Loucy (cell line): ENCODE results near the gene DHX34.
A peak's percentile ranks its signal among the peaks of the same experiment; 100 is the strongest.

Experiments
- EZH2phosphoT487 ChIP-seq: fragments of 200-600 bp; IDR thresholded peaks from 2 replicates; pipeline ENCODE4 v1.6.1; 2018; ENCODE audit warnings: antibody characterized with exemption, mild to moderate bottlenecking, moderate library complexity, borderline replicate concordance
- TF ChIP-seq, protein P1 (sequence below): fragments of 200-600 bp; sonication (generic); conservative IDR thresholded peaks from 2 replicates; pipeline ENCODE4 v1.5.1; 2014; ENCODE audit warnings: mild to moderate bottlenecking, antibody characterized with exemption, low read length

DNA sequence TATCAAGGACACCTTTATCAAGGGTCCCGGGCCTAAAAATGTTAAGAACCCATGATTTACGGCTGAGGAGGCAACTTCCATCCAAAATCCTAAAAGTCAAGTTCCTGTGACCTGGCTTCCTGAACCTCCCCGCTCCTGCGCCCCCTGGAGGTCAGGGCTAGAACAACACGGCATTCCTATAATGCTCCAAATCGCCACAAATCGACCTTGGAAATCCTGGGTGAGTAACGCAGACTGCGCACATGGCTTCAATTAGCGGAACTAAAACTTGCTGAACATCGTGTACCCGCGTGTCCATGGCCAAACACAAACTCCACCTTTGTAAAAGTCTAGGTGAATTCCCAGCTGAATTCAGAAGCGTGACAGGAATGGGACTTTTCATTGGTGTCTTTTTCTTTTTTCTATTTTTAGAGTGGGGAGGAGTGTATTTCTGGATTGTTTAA lies 43.8 kb upstream of the DHX34 start:
- no peak for TF ChIP-seq EZH2phosphoT487
- TF ChIP-seq, protein P1, sequence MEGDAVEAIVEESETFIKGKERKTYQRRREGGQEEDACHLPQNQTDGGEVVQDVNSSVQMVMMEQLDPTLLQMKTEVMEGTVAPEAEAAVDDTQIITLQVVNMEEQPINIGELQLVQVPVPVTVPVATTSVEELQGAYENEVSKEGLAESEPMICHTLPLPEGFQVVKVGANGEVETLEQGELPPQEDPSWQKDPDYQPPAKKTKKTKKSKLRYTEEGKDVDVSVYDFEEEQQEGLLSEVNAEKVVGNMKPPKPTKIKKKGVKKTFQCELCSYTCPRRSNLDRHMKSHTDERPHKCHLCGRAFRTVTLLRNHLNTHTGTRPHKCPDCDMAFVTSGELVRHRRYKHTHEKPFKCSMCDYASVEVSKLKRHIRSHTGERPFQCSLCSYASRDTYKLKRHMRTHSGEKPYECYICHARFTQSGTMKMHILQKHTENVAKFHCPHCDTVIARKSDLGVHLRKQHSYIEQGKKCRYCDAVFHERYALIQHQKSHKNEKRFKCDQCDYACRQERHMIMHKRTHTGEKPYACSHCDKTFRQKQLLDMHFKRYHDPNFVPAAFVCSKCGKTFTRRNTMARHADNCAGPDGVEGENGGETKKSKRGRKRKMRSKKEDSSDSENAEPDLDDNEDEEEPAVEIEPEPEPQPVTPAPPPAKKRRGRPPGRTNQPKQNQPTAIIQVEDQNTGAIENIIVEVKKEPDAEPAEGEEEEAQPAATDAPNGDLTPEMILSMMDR = peak; percentile 99
